A549 (cell line): Measurements from ENCODE around the gene PHLDA1. TPM values are rescaled to one million over a fixed set of nuclear protein-coding genes. Genes with fewer than 3 reads are reported as not detected.
"Not testable (repeated sequence)": the region's sequence is repeated elsewhere in the genome, so short reads cannot be mapped to it uniquely, and the experiment has no call there.

Experiments used
- ATAC-seq, 2 experiments: fragments of 200-7000 bp in 1 of 2; fragments of >200 bp in 1 of 2; cut with Nextera tagmentation in 1 of 2; cut with Tn5 transposase in 1 of 2; 3 replicates each; pipeline versions ENCODE4 v1.8.0 to v1.9.1; 2018 to 2020; ENCODE audit warnings: mild to moderate bottlenecking in 1 of 2, moderate library complexity in 1 of 2
- CTCF ChIA-PET: fragments of 300-600 bp; sonication (Branson Sonifier 250); formaldehyde crosslinking; extraction: SDS; loops from one replicate; lab custom pipeline; 2021; ENCODE audit warnings: antibody characterized with exemption, inconsistent platforms; lab: Yijun Ruan, JAX
- POLR2A ChIA-PET: fragments of 350-600 bp; formaldehyde crosslinking; extraction: SDS; loops from one replicate; lab custom pipeline; 2021; ENCODE audit warnings: antibody characterized with exemption, inconsistent platforms; lab: Yijun Ruan, JAX
- DNase-seq, 2 experiments: peaks; one replicate each; pipeline versions ENCODE4 v3.0.0 to v3.0.0-alpha.2; 2011 to 2016; ENCODE audit warnings: low read depth in 1 of 2, low spot score in 1 of 2
- FAIRE-seq: peaks from 2 replicates; lab custom pipeline; 2011; peaks lifted over from hg19 to GRCh38; lab: Jason Lieb, UNC
- H3K27ac ChIP-seq, 2 experiments: fragments of >200 bp; sonication (Bioruptor Twin); formaldehyde crosslinking; 3 replicates each; pipeline ENCODE4 v1.5.1; 2016 to 2017
- H3K4me1 ChIP-seq: fragments of >200 bp; sonication (Bioruptor Twin); formaldehyde crosslinking; 3 replicates; pipeline ENCODE4 v1.6.1; 2016
- H3K4me2 ChIP-seq: fragments of >200 bp; sonication (Bioruptor Twin); formaldehyde crosslinking; 3 replicates; pipeline ENCODE4 v1.6.1; 2016
- H3K4me3 ChIP-seq: fragments of >200 bp; sonication (Bioruptor Twin); formaldehyde crosslinking; 3 replicates; pipeline ENCODE4 v1.5.1; 2016
- H3K9me3 ChIP-seq: fragments of >200 bp; sonication (Bioruptor Twin); formaldehyde crosslinking; 3 replicates; pipeline ENCODE4 v1.6.1; 2016
- BHLHE40 ChIP-seq: IDR thresholded peaks from 2 replicates; pipeline ENCODE4 v1.6.1; 2012; ENCODE audit warnings: low read depth, low read length, inconsistent platforms
- CHD4 ChIP-seq: fragments of 200-600 bp; sonication (generic); IDR thresholded peaks from 2 replicates; pipeline ENCODE4 v1.6.1; 2016; ENCODE audit warnings: antibody characterized with exemption, mild to moderate bottlenecking, borderline replicate concordance
- EHF ChIP-seq: fragments of 250-450 bp; sonication (Bioruptor Pico); IDR thresholded peaks from 2 replicates; pipeline ENCODE4 v1.5.0; 2020; ENCODE audit warnings: mild to moderate bottlenecking
- ESRRA ChIP-seq: fragments of 150-350 bp; IDR thresholded peaks from 2 replicates; pipeline ENCODE4 v1.6.1; 2014; ENCODE audit warnings: mild to moderate bottlenecking, low read length, borderline replicate concordance
- FOSB ChIP-seq: fragments of 250-450 bp; sonication (Bioruptor Pico); IDR thresholded peaks from 2 replicates; pipeline ENCODE4 v1.5.0; 2020; ENCODE audit warnings: mild to moderate bottlenecking, moderate library complexity
- KDM1A ChIP-seq: fragments of 200-600 bp; sonication (generic); IDR thresholded peaks from 2 replicates; pipeline ENCODE4 v1.6.1; 2016; ENCODE audit warnings: low read depth, mild to moderate bottlenecking
- MAFK ChIP-seq: fragments of 450-650 bp; IDR thresholded peaks from 2 replicates; pipeline ENCODE4 v1.6.1; 2014; ENCODE audit not compliant: partially characterized antibody
- MAZ ChIP-seq: fragments of 150-350 bp; IDR thresholded peaks from 2 replicates; pipeline ENCODE4 v1.6.1; 2014; ENCODE audit warnings: antibody characterized with exemption, low read depth, low read length, borderline replicate concordance
- NPAS2 ChIP-seq: fragments of 250-450 bp; sonication (Bioruptor Pico); IDR thresholded peaks from 2 replicates; pipeline ENCODE4 v1.8.0; 2022; ENCODE audit warnings: mild to moderate bottlenecking, moderate library complexity, borderline replicate concordance
- RAD21 ChIP-seq, 2 experiments: fragments of >200 bp in 1 of 2; sonication (Bioruptor Twin) in 1 of 2; formaldehyde crosslinking in 1 of 2; IDR thresholded peaks in 1 of 2; conservative IDR thresholded peaks in 1 of 2; 2 replicates in 1 of 2; 3 replicates in 1 of 2; pipeline ENCODE4 v1.6.1; 2012 to 2018; ENCODE audit warnings: inconsistent platforms in 1 of 2
- WGBS: methylation state at CpG from one replicate; pipeline ENCODE4 v1.1.6; 2017; ENCODE audit errors: missing lambda C conversion rate; 5-methylcytosine and 5-hydroxymethylcytosine counted together
- polyA plus RNA-seq, 4 experiments: library from polyadenylated mRNA; depleted of rRNA in 3 of 4; stranded (reverse); fragments of >200 nt; fragmentation: RNase III in 1 of 4; extraction: RNeasy Plus Mini Kit Qiagen cat#74134 plus additional on column Dnase treatment in 1 of 4; gene quantifications; 2 replicates in 3 of 4; 3 replicates in 1 of 4; pipeline ENCODE4 v1.2.3, GENCODE V29; 2011 to 2017
- TF ChIP-seq, protein P1 (sequence below): fragments of >200 bp; sonication (Bioruptor Twin); formaldehyde crosslinking; IDR thresholded peaks from 2 replicates; pipeline ENCODE4 v1.6.1; 2016
- TF ChIP-seq, protein P2 (sequence below): fragments of 250-450 bp; sonication (Bioruptor Pico); IDR thresholded peaks from 2 replicates; pipeline ENCODE4 v1.5.0; 2020; ENCODE audit warnings: low read depth, mild to moderate bottlenecking, moderate library complexity

PHLDA1 gene
- polyA plus RNA-seq, 2 of the 4 experiments (the other 2 are of a cell fraction) = 43.1 to 71.6 TPM

DNA sequence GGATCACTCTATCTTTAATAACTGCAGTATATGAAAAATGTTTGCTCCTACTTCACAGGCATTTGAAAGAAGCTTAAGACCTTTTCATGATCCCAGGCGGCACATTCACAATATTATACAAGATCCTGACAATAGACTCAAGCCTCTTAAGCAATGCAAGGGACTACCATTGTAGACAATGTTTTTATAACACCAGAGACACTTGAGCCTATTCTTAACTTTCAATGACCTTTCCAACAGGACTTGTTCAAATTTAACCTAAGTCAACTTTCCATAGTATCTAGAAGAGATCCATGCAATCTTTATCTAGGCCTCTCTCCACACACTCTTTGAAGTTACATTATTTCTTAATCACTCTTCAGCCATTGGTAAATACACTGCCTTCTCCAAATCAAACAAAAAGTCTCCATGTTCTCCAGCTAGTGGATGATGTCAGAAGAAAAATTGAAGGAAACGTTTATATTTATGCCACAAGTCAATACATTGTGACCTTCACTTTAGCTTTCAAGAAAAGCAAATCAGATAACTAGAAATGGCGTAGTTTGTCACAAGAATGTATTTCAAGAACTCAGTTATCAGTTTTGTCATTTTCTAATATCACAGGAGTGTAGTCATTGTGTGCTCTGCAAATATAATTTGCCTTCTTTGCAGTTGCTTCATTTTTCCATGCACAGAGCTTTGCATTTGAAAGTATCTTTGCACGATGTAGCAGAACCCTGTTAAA, 41.2 kb downstream of the PHLDA1 start (continued):
- TF ChIP-seq MAFK (no peak), FOSB (CRISPR knock-in tag) (no peak)
- TF ChIP-seq, all 56 proteins: peak for 19

- DNase-seq, H3K4me3 ChIP-seq, H3K4me2 ChIP-seq, ATAC-seq, FAIRE-seq, CTCF ChIA-PET, H3K9me3 ChIP-seq: not testable (repeated sequence)
- 100% methylated on average over 1 of the region's 1 CpG for whole genome bisulfite sequencing
- Histone ChIP-seq H3K4me1 (peaks cover 65% of the 10 kb centered on the region), H3K27ac (peak overlapping the region; percentile 96 to 98; a peak in 5 of 6 replicates)
- POLR2A ChIA-PET = interaction anchor here (0.9 kb wide), 1 partner anchor 10 kb away, joined by 3 read pairs; no protein-coding TSS in a partner anchor
- TF ChIP-seq KDM1A (peak; percentile 30; the same call in 1 of the 2 replicates), CHD4 (0 out of 2 replicates have a peak, but pooled peaks have one; percentile 34)
These were observed 43.9 kb downstream of the PHLDA1 start for GRCh38 chr12:75987709-75988108.

DNA sequence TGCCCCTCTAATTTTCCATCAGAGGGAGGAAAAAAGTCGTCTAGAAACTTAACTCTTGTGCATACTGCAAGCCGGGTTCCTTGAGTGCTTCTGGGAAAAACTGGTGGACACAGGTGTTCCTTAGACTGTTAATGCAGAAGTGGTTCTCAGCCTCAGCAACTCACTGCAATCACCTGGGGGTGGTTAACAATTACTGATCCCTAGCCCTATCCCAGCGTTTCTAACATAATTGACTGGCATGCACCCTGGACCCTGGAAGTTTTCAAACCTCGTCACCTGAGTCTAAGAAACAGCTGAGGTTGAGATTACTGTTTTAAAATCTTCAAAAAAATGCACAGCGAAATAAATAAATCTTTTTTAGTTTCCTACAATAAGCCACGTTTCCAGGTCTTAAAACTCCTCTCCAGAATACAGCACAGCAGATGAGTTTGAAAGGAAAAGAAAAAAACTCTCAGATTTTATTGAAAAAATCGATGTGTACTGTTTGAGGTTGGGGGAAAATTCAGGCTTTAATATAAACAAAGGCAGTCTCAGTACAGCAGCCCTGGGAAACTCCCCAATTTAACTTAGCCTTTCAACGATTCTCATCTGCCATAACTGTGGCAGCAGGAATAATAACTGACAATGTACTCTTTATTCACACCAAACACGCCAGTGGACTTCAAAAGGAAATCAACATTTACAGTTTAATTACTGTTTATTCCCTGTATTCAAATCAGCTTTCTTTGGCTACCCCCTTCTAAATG, 45.4 kb downstream of the PHLDA1 start:
- TF ChIP-seq RAD21 (conservative IDR thresholded peaks at IDR 0.05 in 1 of 2, IDR thresholded peaks at IDR 0.05 in 1 of 2) (no peak), EHF (CRISPR knock-in tag) (0 out of 2 replicates have a peak, but pooled peaks have one; percentile 24)
- POLR2A ChIA-PET = interaction anchor here (1.3 kb wide), 1 partner anchor 45 kb away, joined by 3 read pairs; the partner anchor contains the start of gene PHLDA1
- Histone ChIP-seq H3K4me1 (peaks cover 70% of the 10 kb centered on the region), H3K27ac (peak overlapping the region; percentile 96 to 98), H3K4me3 (peak overlapping the region; percentile 3; the same call in 1 of the 3 replicates), H3K4me2 (peak overlapping the region; percentile 78), H3K9me3 (peaks cover 2% of the 10 kb centered on the region; the same call in 1 of the 3 replicates)
- ATAC-seq = no peak
- peak in 1 of 2 experiments; percentile 46 for DNase-seq
- FAIRE-seq = no peak
- CTCF ChIA-PET = interaction anchor here (1.1 to 1.3 kb wide), 2 partner anchors 10 to 33 kb away, joined by 3 read pairs; no protein-coding TSS in a partner anchor
- WGBS = 5% methylated on average over 9 of the region's 9 CpGs

DNA sequence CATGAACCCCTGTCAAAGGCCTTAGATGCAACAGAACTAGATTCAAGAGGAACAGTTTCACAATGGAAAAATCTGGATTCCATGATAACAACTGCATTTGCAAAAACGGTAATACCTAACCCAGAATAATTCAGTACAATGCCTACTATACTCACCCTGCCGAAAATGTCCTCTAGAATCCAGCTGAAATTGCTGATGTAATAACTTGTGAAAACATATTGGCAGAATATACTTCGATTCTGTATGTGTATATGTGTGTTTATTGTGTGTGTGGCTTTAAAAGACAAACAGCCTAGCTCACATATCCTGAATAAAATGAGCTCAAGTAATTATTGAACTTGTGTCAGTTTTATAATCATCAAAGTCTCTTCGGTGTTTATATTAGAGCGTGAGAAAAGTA, 46.0 kb downstream of the PHLDA1 start:
- TF ChIP-seq, protein P1, sequence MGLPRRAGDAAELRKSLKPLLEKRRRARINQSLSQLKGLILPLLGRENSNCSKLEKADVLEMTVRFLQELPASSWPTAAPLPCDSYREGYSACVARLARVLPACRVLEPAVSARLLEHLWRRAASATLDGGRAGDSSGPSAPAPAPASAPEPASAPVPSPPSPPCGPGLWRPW = no peak
- TF ChIP-seq, protein P2, sequence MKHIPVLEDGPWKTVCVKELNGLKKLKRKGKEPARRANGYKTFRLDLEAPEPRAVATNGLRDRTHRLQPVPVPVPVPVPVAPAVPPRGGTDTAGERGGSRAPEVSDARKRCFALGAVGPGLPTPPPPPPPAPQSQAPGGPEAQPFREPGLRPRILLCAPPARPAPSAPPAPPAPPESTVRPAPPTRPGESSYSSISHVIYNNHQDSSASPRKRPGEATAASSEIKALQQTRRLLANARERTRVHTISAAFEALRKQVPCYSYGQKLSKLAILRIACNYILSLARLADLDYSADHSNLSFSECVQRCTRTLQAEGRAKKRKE (CRISPR knock-in tag) = no peak
- TF ChIP-seq ESRRA (no peak), BHLHE40 (no peak), NPAS2 (CRISPR knock-in tag) (no peak), MAZ (no peak), RAD21 (conservative IDR thresholded peaks at IDR 0.05 in 1 of 2, IDR thresholded peaks at IDR 0.05 in 1 of 2) (no peak), MAFK (peak; percentile 13), KDM1A (no peak)
- TF ChIP-seq, all 56 proteins: peak for 1
- no peak for FAIRE-seq
- Histone ChIP-seq H3K4me1 (peaks cover 70% of the 10 kb centered on the region), H3K4me3 (peak overlapping the region; percentile 3; the same call in 1 of the 3 replicates), H3K27ac (peak overlapping the region; percentile 96 to 98), H3K9me3 (peaks cover 2% of the 10 kb centered on the region; the same call in 1 of the 3 replicates), H3K4me2 (peak overlapping the region; percentile 78)
- ATAC-seq = no peak
- DNase-seq = no peak
- WGBS = 34% methylated on average over 5 of the region's 5 CpGs
- POLR2A ChIA-PET = interaction anchor here (1.3 kb wide), 1 partner anchor 46 kb away, joined by 3 read pairs; the partner anchor contains the start of gene PHLDA1
- CTCF ChIA-PET = interaction anchor here (1.1 to 1.3 kb wide), 3 partner anchors 10 to 46 kb away, joined by 3 read pairs; partner anchors contain the start of gene PHLDA1
